Stimulated activated CD8-positive, alpha-beta memory T cell treated with anti-CD3 and anti-CD28 coated beads, Interleukin-15, amount 100 ng/mL, for 1 hour (primary cell): ENCODE data around the gene PCDHGA3.
"Not testable (repeated sequence)": the region's sequence is repeated elsewhere in the genome, so short reads cannot be mapped to it uniquely, and the experiment has no call there.

Experiments used
- DNase-seq: peaks from one replicate; pipeline ENCODE4 v3.0.0-alpha.2; 2020; ENCODE audit warnings: low read depth

The PCDHGA3 gene

GRCh38 chr5:141343242-141343952 is at the start of gene PCDHGA3:
Gene PCDHGA3, plus strand, starts transcription at chr5:141343829. Its CDS starts 205 bp downstream, at chr5:141344034.
- no peak for DNase-seq

DNA sequence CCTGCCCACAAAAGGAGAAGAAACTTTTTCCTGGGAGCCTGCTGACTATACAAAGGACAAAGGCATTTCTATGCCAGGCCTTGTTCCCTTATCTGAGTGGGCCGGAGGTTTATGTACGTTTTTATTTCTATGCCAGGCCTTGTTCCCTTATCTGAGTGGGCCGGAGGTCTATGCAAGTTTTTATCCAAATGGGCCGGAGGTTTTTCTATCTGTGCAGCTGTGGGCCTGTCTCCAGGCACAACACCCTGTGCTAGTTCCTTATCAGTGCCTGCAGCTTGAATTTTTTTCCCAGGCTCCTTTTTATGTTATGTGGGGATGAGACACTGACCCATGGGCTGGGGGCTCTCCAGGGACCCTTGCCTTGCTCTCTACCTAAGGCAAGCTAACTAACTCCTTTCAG is 45.3 kb upstream of the PCDHGA3 start:
- no peak for DNase-seq

DNA sequence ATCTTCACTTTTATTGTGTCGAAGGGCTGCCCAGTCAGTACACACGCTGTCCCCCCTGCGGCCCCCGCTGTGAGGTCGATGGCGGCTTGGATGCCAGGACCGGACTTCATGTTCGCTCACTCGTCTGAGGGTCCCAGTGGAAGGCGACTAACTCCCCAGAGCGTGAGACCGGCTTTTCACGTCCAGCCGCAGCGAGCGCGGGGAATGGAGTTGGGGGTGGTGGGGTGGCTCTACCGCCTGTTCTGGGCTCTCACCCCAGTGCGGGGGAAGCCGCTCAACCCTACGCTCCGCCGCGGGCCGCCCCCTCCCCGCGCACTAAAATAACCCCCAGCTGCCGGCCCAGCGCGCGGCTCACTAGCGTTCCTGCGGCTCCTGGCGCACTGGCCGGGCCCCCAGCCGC is 39.9 kb upstream of the PCDHGA3 start, which contains the start of gene SLC25A2:
Gene SLC25A2 (minus strand): TSS at position 294 of the 400 bp plus-strand sequence. CDS start 184 bp downstream, at position 110.
- DNase-seq: no peak

- DNase-seq: no peak
These were observed 37.0 kb upstream of the PCDHGA3 start for GRCh38 chr5:141306630-141307029.

- DNase-seq: no peak
These were observed 29.9 kb upstream of the PCDHGA3 start for GRCh38 chr5:141313711-141314110.

DNA sequence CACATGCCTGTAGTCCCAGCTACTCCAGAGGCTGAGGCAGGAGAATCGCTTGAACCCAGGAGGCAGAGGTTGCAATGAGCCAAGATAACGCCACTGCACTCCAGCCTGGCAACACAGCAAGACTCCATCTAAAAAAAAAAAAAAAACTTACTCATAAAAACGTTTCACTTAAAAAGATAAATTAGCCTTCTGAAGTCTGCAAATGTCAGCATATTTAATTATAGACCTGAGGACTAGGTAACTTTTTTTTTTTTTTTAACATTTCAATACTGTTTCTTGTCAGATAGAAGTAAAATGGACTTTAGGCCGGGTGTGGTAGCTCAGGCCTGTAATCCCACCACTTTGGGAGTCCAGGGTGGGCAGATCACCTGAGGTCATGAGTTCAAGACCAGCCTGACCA is 26.7 kb upstream of the PCDHGA3 start:
- not testable (repeated sequence) for DNase-seq

DNA sequence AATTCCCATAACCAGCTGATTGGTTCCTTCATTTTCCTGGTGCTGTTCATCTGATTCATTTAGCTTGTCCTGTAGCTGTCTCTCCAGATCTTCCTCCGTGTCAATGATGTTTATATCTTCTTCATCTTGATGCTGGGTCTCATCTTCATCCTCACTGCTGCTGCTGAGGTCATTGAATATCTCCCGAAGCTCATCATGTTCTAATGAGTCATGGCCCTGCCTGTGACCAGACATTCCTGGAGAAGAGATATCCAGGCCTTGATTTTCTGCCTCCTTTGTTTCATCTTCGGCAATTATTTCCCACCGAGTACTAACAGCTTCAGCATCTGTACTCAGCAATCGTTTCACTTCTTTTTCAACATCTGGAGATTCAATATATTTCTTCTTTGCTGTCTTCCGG is 24.4 kb upstream of the PCDHGA3 start:
- DNase-seq: no peak

GRCh38 chr5:141319699-141320098 is 23.9 kb upstream of the PCDHGA3 start:
- no peak for DNase-seq

GRCh38 chr5:141320225-141321169 is 23.1 kb upstream of the PCDHGA3 start, which contains the start of gene TAF7:
Gene TAF7, minus strand, starts transcription at chr5:141320784. Its CDS starts 740 bp downstream, at chr5:141320044.
- DNase-seq: peak; percentile 81

GRCh38 chr5:141322261-141322660 is 21.4 kb upstream of the PCDHGA3 start:
- no peak for DNase-seq

DNA sequence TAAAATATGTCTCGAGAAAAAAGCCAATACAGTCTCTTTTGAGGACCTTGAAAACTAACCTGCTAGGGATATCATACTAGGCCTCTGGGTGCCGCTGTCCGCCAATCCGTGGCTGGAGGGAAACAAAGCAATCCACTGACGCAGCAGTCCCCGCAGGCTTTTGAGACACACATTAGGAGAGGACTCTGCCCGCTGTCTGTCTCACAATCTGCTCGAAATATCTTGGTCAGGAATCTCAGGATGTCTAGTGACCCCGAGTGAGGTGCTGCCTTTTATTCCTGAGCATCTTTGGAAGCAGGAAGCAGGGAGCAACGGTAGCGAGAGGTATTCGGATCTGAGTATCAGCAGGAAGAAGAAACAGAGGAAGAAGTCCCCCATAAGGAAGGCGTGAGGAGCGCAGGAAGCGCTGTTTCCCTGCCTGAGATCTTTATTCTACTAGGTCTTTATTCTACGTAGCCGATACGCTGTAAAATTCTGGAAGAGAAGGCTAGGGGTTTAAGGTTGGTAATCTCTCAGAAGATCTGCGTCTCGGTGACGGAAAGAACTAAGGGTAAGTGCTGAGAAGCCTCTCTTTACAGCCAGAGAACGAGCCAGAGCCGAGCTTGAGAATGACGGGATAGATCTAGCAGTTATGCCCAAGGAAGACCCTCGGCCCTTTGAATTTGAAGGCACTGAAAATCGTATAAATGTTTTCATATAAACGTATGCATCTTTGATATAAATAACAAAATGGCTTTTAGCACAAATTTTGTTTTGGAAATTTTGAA is 17.4 kb upstream of the PCDHGA3 start:
- peak; percentile 45 for DNase-seq

GRCh38 chr5:141328231-141328630 is 15.4 kb upstream of the PCDHGA3 start:
- no peak for DNase-seq

GRCh38 chr5:141330299-141331080 is 13.1 kb upstream of the PCDHGA3 start, which contains the start of gene PCDHGA1:
Gene PCDHGA1, plus strand, starts transcription at chr5:141330514.
- DNase-seq: no peak

- not testable (repeated sequence) for DNase-seq
These were observed 11.1 kb upstream of the PCDHGA3 start for GRCh38 chr5:141332571-141332970.

DNA sequence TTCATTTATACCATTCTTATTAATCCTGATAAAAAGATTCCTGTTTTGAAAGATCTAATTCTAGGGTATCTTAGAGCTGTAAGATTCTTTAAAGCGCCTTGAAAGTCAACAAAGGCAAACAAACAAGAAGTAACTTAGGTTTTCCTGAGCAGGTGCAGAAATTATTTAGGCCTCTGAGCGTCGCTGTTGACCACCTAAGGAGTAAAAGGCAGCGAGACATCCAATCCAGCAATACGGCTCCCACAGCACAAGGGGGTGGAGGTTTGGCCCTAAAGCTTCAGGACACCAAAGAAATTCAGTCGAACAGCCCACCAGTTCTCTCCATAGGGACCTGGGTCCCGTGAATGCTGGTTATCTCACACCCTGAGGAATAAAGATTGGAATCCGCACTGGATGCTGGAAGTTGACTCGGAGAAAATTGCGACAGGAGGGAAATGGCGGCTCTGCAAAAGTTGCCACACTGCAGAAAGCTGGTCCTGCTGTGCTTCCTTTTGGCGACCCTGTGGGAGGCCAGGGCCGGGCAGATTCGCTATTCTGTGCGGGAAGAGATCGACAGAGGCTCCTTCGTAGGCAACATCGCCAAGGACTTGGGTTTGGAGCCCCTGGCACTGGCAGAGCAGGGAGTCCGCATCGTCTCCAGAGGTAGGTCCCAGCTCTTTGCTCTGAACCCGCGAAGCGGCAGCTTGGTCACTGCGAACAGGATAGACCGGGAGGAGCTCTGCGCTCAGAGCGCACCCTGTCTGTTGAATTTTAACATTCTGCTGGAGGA is 4.9 kb upstream of the PCDHGA3 start, which contains the start of gene PCDHGA2:
Gene PCDHGA2 (plus strand): TSS at position 223 of the 769 bp plus-strand sequence.
- no peak for DNase-seq

GRCh38 chr5:141340781-141341354 is 2.8 kb upstream of the PCDHGA3 start:
- not testable (repeated sequence) for DNase-seq

DNA sequence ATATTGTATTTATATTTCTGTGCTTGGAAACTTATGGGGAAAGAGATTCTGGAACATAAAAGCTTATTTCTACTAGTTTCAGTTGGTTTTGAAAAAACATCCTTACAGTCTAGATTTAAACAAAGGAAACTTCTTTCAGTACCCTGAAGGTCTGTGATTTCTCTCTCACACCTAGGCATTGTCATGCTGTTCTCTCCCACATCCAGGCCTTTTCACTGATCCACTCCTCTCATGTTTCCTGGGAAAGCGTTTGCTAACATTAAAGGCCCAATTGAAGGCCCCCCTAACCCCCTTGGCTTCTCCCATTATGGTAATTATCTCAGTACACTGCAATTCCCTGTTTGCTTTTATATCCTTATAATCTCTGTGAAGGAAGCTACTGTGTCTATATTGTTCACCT is 856 bp upstream of the PCDHGA3 start:
- DNase-seq: no peak

DNA sequence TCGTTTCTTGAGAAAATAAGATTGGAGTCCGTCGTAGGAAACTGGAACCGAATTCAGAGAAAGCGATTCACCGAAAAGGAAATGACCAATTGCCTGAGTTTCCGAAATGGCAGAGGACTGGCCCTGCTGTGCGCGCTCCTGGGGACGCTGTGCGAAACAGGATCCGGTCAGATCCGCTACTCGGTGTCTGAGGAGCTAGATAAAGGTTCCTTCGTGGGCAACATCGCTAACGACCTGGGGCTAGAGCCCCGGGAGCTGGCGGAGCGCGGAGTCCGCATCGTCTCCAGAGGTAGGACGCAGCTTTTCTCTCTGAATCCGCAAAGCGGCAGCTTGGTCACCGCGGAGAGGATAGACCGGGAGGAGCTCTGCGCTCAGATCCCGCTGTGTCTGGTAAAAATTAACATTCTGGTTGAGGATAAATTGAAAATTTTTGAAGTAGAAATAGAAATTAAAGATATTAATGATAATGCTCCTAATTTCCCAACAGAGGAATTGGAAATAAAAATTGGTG is 379 bp downstream of the PCDHGA3 start:
- no peak for DNase-seq

DNA sequence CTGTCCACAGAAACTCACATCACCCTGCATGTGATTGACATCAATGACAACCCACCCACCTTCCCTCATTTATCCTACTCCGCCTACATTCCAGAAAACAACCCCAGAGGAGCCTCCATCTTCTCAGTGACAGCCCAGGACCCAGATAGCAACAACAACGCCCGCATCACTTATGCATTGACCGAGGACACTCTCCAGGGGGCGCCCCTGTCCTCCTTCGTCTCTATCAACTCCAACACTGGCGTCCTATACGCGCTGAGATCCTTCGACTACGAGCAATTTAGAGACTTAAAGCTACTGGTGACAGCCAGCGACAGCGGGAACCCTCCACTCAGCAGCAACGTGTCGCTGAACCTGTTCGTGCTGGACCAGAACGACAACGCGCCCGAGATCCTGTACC is 1.7 kb downstream of the PCDHGA3 start:
- no peak for DNase-seq

GRCh38 chr5:141346017-141346416 is 2.4 kb downstream of the PCDHGA3 start:
- DNase-seq: not testable (repeated sequence)
